HepG2 (cell line): ENCODE data around the gene ALDOA. TPM values are rescaled to one million over a fixed set of nuclear protein-coding genes. Genes with fewer than 3 reads are reported as not detected.

Experiments
- ATF7 ChIP-seq, 2 experiments: fragments of 450-650 bp in 1 of 2; sonication (generic) in 1 of 2; formaldehyde crosslinking in 1 of 2; IDR thresholded peaks; 2 replicates each; pipeline versions ENCODE4 v1.4.0 to v1.6.1; 2016 to 2020; ENCODE audit warnings: antibody characterized with exemption in 1 of 2, mild to moderate bottlenecking in 1 of 2, missing genetic modification reagents in 1 of 2
- CCAR2 ChIP-seq: fragments of 200-400 bp; formaldehyde crosslinking; optimal IDR thresholded peaks from 2 replicates; pipeline ENCODE3; 2018; ENCODE audit warnings: low read depth, mild to moderate bottlenecking, low read length, moderate library complexity
- CHCHD3 ChIP-seq: sonication (generic); formaldehyde crosslinking; IDR thresholded peaks from 2 replicates; pipeline ENCODE4 v1.8.0; 2022; ENCODE audit warnings: mild to moderate bottlenecking, missing genetic modification reagents, moderate library complexity
- CREB1 ChIP-seq, 2 experiments: fragments of 450-650 bp in 1 of 2; IDR thresholded peaks; 2 replicates each; pipeline ENCODE4 v1.6.1; 2016 to 2017; ENCODE audit warnings: control low read depth in 1 of 2, mild to moderate bottlenecking in 1 of 2, missing compliant biosample characterization in 1 of 2, missing genetic modification characterization in 1 of 2
- DMAP1 ChIP-seq: IDR thresholded peaks from 2 replicates; pipeline ENCODE4 v1.6.1; 2016
- ESRRA ChIP-seq: sonication (generic); formaldehyde crosslinking; IDR thresholded peaks from 2 replicates; pipeline ENCODE4 v1.5.1; 2020; ENCODE audit warnings: mild to moderate bottlenecking, low read depth, missing genetic modification reagents
- GATAD1 ChIP-seq: IDR thresholded peaks from 2 replicates; pipeline ENCODE4 v1.6.1; 2016; ENCODE audit warnings: missing genetic modification reagents, missing compliant biosample characterization
- HMGA1 ChIP-seq: sonication (generic); formaldehyde crosslinking; conservative IDR thresholded peaks from 2 replicates; pipeline ENCODE4 v1.4.0; 2020; ENCODE audit warnings: missing genetic modification reagents
- JUNB ChIP-seq: sonication (generic); formaldehyde crosslinking; IDR thresholded peaks from 2 replicates; pipeline ENCODE4 v1.8.0; 2022; ENCODE audit warnings: missing genetic modification reagents, mild to moderate bottlenecking, borderline replicate concordance
- KAT7 ChIP-seq: IDR thresholded peaks from 2 replicates; pipeline ENCODE4 v1.6.1; 2018; ENCODE audit warnings: borderline replicate concordance, missing compliant biosample characterization
- KDM3A ChIP-seq: IDR thresholded peaks from 2 replicates; pipeline ENCODE4 v1.6.1; 2018; ENCODE audit warnings: low read depth, missing compliant biosample characterization
- KLF11 ChIP-seq: IDR thresholded peaks from 2 replicates; pipeline ENCODE4 v1.6.1; 2016; ENCODE audit warnings: missing compliant biosample characterization
- MAFG ChIP-seq: sonication (generic); formaldehyde crosslinking; IDR thresholded peaks from 2 replicates; pipeline ENCODE4 v1.5.1; 2020; ENCODE audit warnings: mild to moderate bottlenecking, missing genetic modification reagents
- MATR3 ChIP-seq: sonication (generic); formaldehyde crosslinking; IDR thresholded peaks from 2 replicates; pipeline ENCODE4 v1.4.0; 2020; ENCODE audit warnings: missing genetic modification reagents
- MIXL1 ChIP-seq: IDR thresholded peaks from 2 replicates; pipeline ENCODE4 v1.6.1; 2016
- MYNN ChIP-seq: sonication (generic); formaldehyde crosslinking; IDR thresholded peaks from 2 replicates; pipeline ENCODE4 v1.4.0; 2020; ENCODE audit warnings: mild to moderate bottlenecking, low read depth, missing genetic modification reagents
- NFATC3 ChIP-seq: sonication (generic); formaldehyde crosslinking; IDR thresholded peaks from 2 replicates; pipeline ENCODE4 v1.5.1; 2020; ENCODE audit warnings: mild to moderate bottlenecking, missing genetic modification reagents
- NFE2 ChIP-seq: sonication (generic); formaldehyde crosslinking; IDR thresholded peaks from 2 replicates; pipeline ENCODE4 v1.4.0; 2020; ENCODE audit warnings: missing genetic modification reagents
- POLR2AphosphoS2 ChIP-seq: IDR thresholded peaks from 2 replicates; pipeline ENCODE4 v1.6.1; 2011; ENCODE audit warnings: low read depth, low read length, improper control_type of control experiment
- SKI ChIP-seq: fragments of 450-650 bp; IDR thresholded peaks from one replicate; pipeline ENCODE4 v1.6.1; 2018; ENCODE audit warnings: mild to moderate bottlenecking; ENCODE audit not compliant: partially characterized antibody
- SMC3 ChIP-seq: IDR thresholded peaks from 2 replicates; pipeline ENCODE4 v1.6.1; 2011; ENCODE audit warnings: low read length, improper control_type of control experiment
- SNRNP70 ChIP-seq: fragments of 200-400 bp; formaldehyde crosslinking; IDR thresholded peaks from 2 replicates; pipeline ENCODE4 v1.6.1; 2017; ENCODE audit warnings: mild to moderate bottlenecking, low read depth, low read length, moderate library complexity
- SRSF9 ChIP-seq: fragments of 200-400 bp; formaldehyde crosslinking; IDR thresholded peaks from 2 replicates; pipeline ENCODE4 v1.6.1; 2018; ENCODE audit warnings: borderline replicate concordance, mild to moderate bottlenecking, low read depth, low read length; ENCODE audit not compliant: insufficient read depth, poor library complexity, severe bottlenecking
- TEAD2 ChIP-seq: sonication (generic); formaldehyde crosslinking; IDR thresholded peaks from 2 replicates; pipeline ENCODE4 v1.9.0; 2021; ENCODE audit warnings: missing genetic modification reagents
- ZFY ChIP-seq: sonication (generic); formaldehyde crosslinking; IDR thresholded peaks from 2 replicates; pipeline ENCODE4 v1.4.0; 2020; ENCODE audit warnings: missing genetic modification reagents
- ZNF143 ChIP-seq: sonication (generic); formaldehyde crosslinking; IDR thresholded peaks from 2 replicates; pipeline ENCODE4 v1.4.0; 2020; ENCODE audit warnings: missing genetic modification reagents
- ZNF205 ChIP-seq: IDR thresholded peaks from 2 replicates; pipeline ENCODE4 v1.6.1; 2018; ENCODE audit warnings: missing biosample characterization, missing genetic modification reagents
- ZNF253 ChIP-seq: sonication (generic); formaldehyde crosslinking; IDR thresholded peaks from 2 replicates; pipeline ENCODE4 v1.8.0; 2022; ENCODE audit warnings: mild to moderate bottlenecking, missing genetic modification reagents, borderline replicate concordance
- ZNF3 ChIP-seq: IDR thresholded peaks from 2 replicates; pipeline ENCODE4 v1.7.0; 2017; ENCODE audit warnings: inconsistent platforms
- ZNF460 ChIP-seq: sonication (generic); formaldehyde crosslinking; IDR thresholded peaks from 2 replicates; pipeline ENCODE4 v1.5.1; 2020; ENCODE audit warnings: missing genetic modification reagents, mild to moderate bottlenecking, borderline replicate concordance
- ZNF496 ChIP-seq: sonication (generic); formaldehyde crosslinking; IDR thresholded peaks from 2 replicates; pipeline ENCODE4 v1.8.1; 2023; ENCODE audit warnings: mild to moderate bottlenecking, moderate library complexity, missing genetic modification reagents; ENCODE audit not compliant: insufficient replicate concordance
- ZNF552 ChIP-seq: sonication (generic); formaldehyde crosslinking; IDR thresholded peaks from 2 replicates; pipeline ENCODE4 v1.9.0; 2022; ENCODE audit warnings: missing genetic modification reagents, mild to moderate bottlenecking, borderline replicate concordance
- ZNF644 ChIP-seq: IDR thresholded peaks from 2 replicates; pipeline ENCODE4 v1.6.1; 2016; ENCODE audit warnings: low read depth
- polyA plus RNA-seq, 8 experiments: library from polyadenylated mRNA; depleted of rRNA in 3 of 8; stranded (reverse) in 7 of 8; unstranded in 1 of 8; fragments of >200 nt; fragmentation: Illumina TruSeq in 4 of 8; extraction: Trizol in 4 of 8; gene quantifications; 2 replicates each; pipeline versions ENCODE4 v1.2.1 to v1.2.3, GENCODE V29; 2011 to 2016; ENCODE audit warnings: low read depth in 4 of 8, missing spikeins in 1 of 8, mixed read lengths in 1 of 8; ENCODE audit not compliant: insufficient read depth in 1 of 8
- total RNA-seq, 5 experiments: library from RNA; depleted of rRNA; stranded (reverse); fragments of >200 nt; fragmentation: Illumina TruSeq; extraction: Trizol; gene quantifications; 2 replicates each; pipeline ENCODE4 v1.2.3, GENCODE V29; 2016; ENCODE audit warnings: low read depth in 1 of 5
- TF ChIP-seq, protein P1 (sequence below): sonication (generic); formaldehyde crosslinking; IDR thresholded peaks from 2 replicates; pipeline ENCODE4 v1.5.0; 2020; ENCODE audit warnings: missing genetic modification reagents, mild to moderate bottlenecking, borderline replicate concordance

The ALDOA gene
- total and polyA plus RNA-seq, 2 of the 13 experiments (the other 11 are each of a cell fraction or from before 2014, with no cell fraction given): 925 to 1,884 TPM

DNA sequence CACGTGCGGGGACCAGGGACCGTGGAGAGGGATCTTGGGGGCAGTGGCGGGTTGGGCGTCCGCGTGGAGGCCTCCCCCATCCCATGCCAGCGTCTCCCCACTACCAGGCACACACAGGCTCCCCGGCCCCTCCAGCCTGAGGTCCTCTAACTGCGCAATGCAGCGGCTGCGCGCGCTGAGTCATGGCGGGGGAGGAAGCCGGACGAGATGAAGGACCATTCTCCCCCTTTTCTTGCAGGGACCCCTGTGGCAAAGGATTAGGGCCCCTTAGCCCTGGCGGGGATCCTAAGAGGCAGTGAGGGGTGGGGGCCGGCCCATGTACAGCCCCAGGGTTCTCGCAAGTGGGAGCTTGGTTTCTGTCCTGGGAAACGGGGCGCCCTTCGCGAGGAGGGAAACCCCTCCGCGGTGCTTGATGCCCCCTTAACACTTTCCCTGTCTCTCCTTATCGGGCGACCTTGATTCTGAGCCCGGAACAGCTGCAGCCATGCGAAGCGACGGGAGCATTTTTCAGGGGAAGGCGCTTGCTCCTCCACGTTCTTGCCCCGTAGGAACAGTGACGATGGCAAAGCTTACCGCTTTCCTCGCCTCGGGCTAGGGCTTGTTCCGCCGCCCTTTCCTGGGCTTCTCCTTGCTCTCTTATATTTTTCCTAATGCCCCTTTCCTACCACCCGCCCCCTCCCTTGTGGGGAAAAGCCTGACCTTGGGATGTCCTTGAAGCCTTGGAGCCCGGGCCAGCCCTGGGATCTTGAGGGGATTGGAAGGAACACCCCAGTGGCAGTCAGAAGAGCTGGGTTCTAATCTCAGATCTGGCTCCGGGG, 592 bp downstream of the ALDOA start (continued):
- TF ChIP-seq ESRRA (CRISPR knock-in tag) (peak; percentile 92), ZNF205 (CRISPR knock-in tag) (0 out of 2 replicates have a peak, but pooled peaks have one; percentile 1), ATF7 (IDR thresholded peaks at IDR 0.05) (no peak), ATF7 (CRISPR knock-in tag; IDR thresholded peaks at IDR 0.05) (no peak), MATR3 (CRISPR knock-in tag) (no peak), SRSF9 (no peak), HMGA1 (CRISPR knock-in tag) (no peak), CCAR2 (no peak), ZNF3 (0 out of 2 replicates have a peak, but pooled peaks have one; percentile 3), KAT7 (CRISPR knock-in tag) (0 out of 2 replicates have a peak, but pooled peaks have one; percentile 71), KLF11 (CRISPR knock-in tag) (no peak), ZNF460 (CRISPR knock-in tag) (no peak), MYNN (CRISPR knock-in tag) (no peak), ZNF253 (CRISPR knock-in tag) (no peak), NFE2 (CRISPR knock-in tag) (peak; percentile 24; the same call in 1 of the 2 replicates), POLR2AphosphoS2 (no peak), GATAD1 (CRISPR knock-in tag) (no peak), ZNF552 (CRISPR knock-in tag) (no peak; the same call in 1 of the 2 replicates), ZNF644 (CRISPR knock-in tag) (no peak), CREB1 (IDR thresholded peaks at IDR 0.05) (no peak), CREB1 (CRISPR knock-in tag; IDR thresholded peaks at IDR 0.05) (no peak), SMC3 (no peak), DMAP1 (CRISPR knock-in tag) (no peak), SNRNP70 (no peak), ZFY (CRISPR knock-in tag) (no peak), TEAD2 (CRISPR knock-in tag) (no peak), ZNF496 (CRISPR knock-in tag) (no peak), SKI (no peak), ZNF143 (CRISPR knock-in tag) (0 out of 2 replicates have a peak, but pooled peaks have one; percentile 3), CHCHD3 (CRISPR knock-in tag) (no peak), MIXL1 (CRISPR knock-in tag) (no peak; the same call in 1 of the 2 replicates), JUNB (peak; percentile 79), NFATC3 (CRISPR knock-in tag) (no peak), KDM3A (CRISPR knock-in tag) (0 out of 2 replicates have a peak, but pooled peaks have one; percentile 1), MAFG (CRISPR knock-in tag) (peak; percentile 80; the same call in 1 of the 2 replicates)
- TF ChIP-seq, protein P1, sequence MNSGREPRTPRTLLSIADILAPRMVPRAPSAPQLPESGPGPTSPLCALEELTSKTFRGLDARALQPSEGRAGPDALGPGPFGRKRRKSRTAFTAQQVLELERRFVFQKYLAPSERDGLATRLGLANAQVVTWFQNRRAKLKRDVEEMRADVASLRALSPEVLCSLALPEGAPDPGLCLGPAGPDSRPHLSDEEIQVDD: 0 out of 2 replicates have a peak, but pooled peaks have one; percentile 86
